Trophoblast cell (in vitro differentiated cells and primary cell): ENCODE results near the gene FABP1.

Experiments
- DNase-seq, 2 donors: peaks; one replicate each; pipeline ENCODE4 v3.0.0-alpha.2; 2016
- H2AFZ ChIP-seq: 2 replicates; pipeline ENCODE4 v1.6.1; 2013; ENCODE audit warnings: low read length, moderate library complexity, mild to moderate bottlenecking; ENCODE audit not compliant: insufficient read depth, poor library complexity
- H2AK5ac ChIP-seq: 2 replicates; pipeline ENCODE4 v1.6.1; 2013; ENCODE audit warnings: mild to moderate bottlenecking, low read length
- H2BK120ac ChIP-seq: 2 replicates; pipeline ENCODE4 v1.6.1; 2013; ENCODE audit warnings: low read length, mild to moderate bottlenecking, moderate library complexity; ENCODE audit not compliant: insufficient read depth, poor library complexity
- H2BK12ac ChIP-seq: 2 replicates; pipeline ENCODE4 v1.6.1; 2013; ENCODE audit warnings: mild to moderate bottlenecking, low read length, moderate library complexity
- H2BK5ac ChIP-seq: 2 replicates; pipeline ENCODE4 v1.6.1; 2013; ENCODE audit warnings: low read length, low read depth, moderate library complexity, mild to moderate bottlenecking; ENCODE audit not compliant: poor library complexity
- H3K14ac ChIP-seq: 2 replicates; pipeline ENCODE4 v1.6.1; 2013; ENCODE audit warnings: mild to moderate bottlenecking, low read length
- H3K18ac ChIP-seq: 2 replicates; pipeline ENCODE4 v1.6.1; 2013; ENCODE audit warnings: mild to moderate bottlenecking, low read length
- H3K23ac ChIP-seq: 2 replicates; pipeline ENCODE4 v1.6.1; 2013; ENCODE audit warnings: low read length
- H3K27ac ChIP-seq: 2 replicates; pipeline ENCODE4 v1.5.1; 2013; ENCODE audit warnings: low read depth, mild to moderate bottlenecking, inconsistent platforms, low read length, moderate library complexity
- H3K27me3 ChIP-seq: 2 replicates; pipeline ENCODE4 v1.6.1; 2013; ENCODE audit warnings: inconsistent platforms, mild to moderate bottlenecking, low read length, moderate library complexity; ENCODE audit not compliant: insufficient read depth
- H3K36me3 ChIP-seq, 2 experiments: 1 replicate in 1 of 2; 2 replicates in 1 of 2; pipeline ENCODE4 v1.6.1; 2013; ENCODE audit warnings: low read length in 2 of 2, mild to moderate bottlenecking in 2 of 2, moderate library complexity in 1 of 2; ENCODE audit not compliant: insufficient read depth in 2 of 2, control insufficient read depth in 1 of 2
- H3K4ac ChIP-seq: 2 replicates; pipeline ENCODE4 v1.6.1; 2013; ENCODE audit warnings: low read depth, mild to moderate bottlenecking, low read length, moderate library complexity
- H3K4me1 ChIP-seq, 2 experiments: 1 replicate in 1 of 2; 2 replicates in 1 of 2; pipeline ENCODE4 v1.6.1; 2013; ENCODE audit warnings: low read length in 2 of 2, mild to moderate bottlenecking in 2 of 2, moderate library complexity in 1 of 2; ENCODE audit not compliant: insufficient read depth in 2 of 2, control insufficient read depth in 1 of 2
- H3K4me2 ChIP-seq: 2 replicates; pipeline ENCODE4 v1.6.1; 2013; ENCODE audit warnings: inconsistent platforms, mild to moderate bottlenecking, low read length, moderate library complexity
- H3K4me3 ChIP-seq: 2 replicates; pipeline ENCODE4 v1.5.1; 2013; ENCODE audit warnings: mild to moderate bottlenecking, low read depth, low read length, inconsistent platforms
- H3K79me1 ChIP-seq: one replicate; pipeline ENCODE4 v1.6.1; 2013; ENCODE audit warnings: low read length
- H3K79me2 ChIP-seq: 2 replicates; pipeline ENCODE4 v1.6.1; 2013; ENCODE audit warnings: low read length, mild to moderate bottlenecking; ENCODE audit not compliant: control insufficient read depth, insufficient read depth, poor library complexity
- H3K9ac ChIP-seq: 2 replicates; pipeline ENCODE4 v1.6.1; 2013; ENCODE audit warnings: mild to moderate bottlenecking, low read length
- H3K9me3 ChIP-seq: 2 replicates; pipeline ENCODE4 v1.6.1; 2013; ENCODE audit warnings: low read depth, mild to moderate bottlenecking, control low read depth, inconsistent platforms, low read length; ENCODE audit not compliant: insufficient read depth
- H4K12ac ChIP-seq: 2 replicates; pipeline ENCODE4 v1.6.1; 2013; ENCODE audit warnings: low read depth, mild to moderate bottlenecking, low read length, moderate library complexity
- H4K8ac ChIP-seq: 2 replicates; pipeline ENCODE4 v1.6.1; 2013; ENCODE audit warnings: low read depth, mild to moderate bottlenecking, low read length, moderate library complexity
- H4K91ac ChIP-seq: one replicate; pipeline ENCODE4 v1.6.1; 2013; ENCODE audit warnings: low read depth, mild to moderate bottlenecking, low read length, moderate library complexity
- WGBS: extraction: QIAGEN DNeasy Blood & Tissue Kit; methylation state at CpG from one replicate; pipeline ENCODE4 v1.1.7; 2013; ENCODE audit warnings: missing lambda C conversion rate; ENCODE audit not compliant: insufficient read length, insufficient coverage; ENCODE audit errors: extremely low coverage; 5-methylcytosine and 5-hydroxymethylcytosine counted together

The FABP1 gene

DNA sequence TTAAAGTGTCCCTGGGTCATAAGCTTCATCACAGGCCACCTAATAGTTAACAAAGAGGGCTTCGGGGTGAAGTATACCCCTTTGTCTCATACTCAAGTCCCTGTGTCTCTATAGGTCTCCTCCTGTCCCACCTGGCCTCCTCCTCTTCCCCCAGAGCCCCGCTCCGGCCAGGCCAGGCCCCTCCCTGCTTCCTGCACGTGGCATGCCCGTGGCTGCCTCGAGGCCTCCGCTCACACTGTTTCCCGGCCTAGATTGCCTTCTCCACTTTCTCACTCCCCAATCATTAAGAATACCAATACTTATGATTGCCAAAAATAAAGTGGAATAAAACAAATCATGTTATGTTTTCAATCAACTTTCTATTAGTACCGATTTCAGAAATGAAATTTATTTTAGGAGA, 41.5 kb downstream of the FABP1 start:
- no peak overlapping the region for H2BK5ac ChIP-seq
- H3K4me3 ChIP-seq = no peak overlapping the region
- H3K4me1 ChIP-seq = peaks cover 7 to 11% of the 10 kb centered on the region in 2 experiments
- peaks cover 5% of the 10 kb centered on the region for H3K79me1 ChIP-seq
- WGBS = no CpG with 5 or more reads among the region's 9 CpGs
- no peak overlapping the region for H2BK12ac ChIP-seq
- no peak overlapping the region for H2BK120ac ChIP-seq
- H3K9me3 ChIP-seq = no peaks in the 10 kb centered on the region
- H3K27me3 ChIP-seq = no peaks in the 10 kb centered on the region
- H4K8ac ChIP-seq = no peak overlapping the region
- H2AK5ac ChIP-seq = no peak overlapping the region
- no peaks in the 10 kb centered on the region for H3K36me3 ChIP-seq
- no peak overlapping the region for H3K14ac ChIP-seq
- H4K12ac ChIP-seq = no peak overlapping the region
- peak overlapping the region; percentile 36 for H4K91ac ChIP-seq
- no peak overlapping the region for H3K4me2 ChIP-seq
- H3K4ac ChIP-seq = no peak overlapping the region
- H3K23ac ChIP-seq = no peak overlapping the region
- no peak for DNase-seq
- H3K27ac ChIP-seq = no peak overlapping the region
- peaks cover 2% of the 10 kb centered on the region for H3K79me2 ChIP-seq
- no peak overlapping the region for H3K9ac ChIP-seq
- no peak overlapping the region for H2AFZ ChIP-seq
- H3K18ac ChIP-seq = no peak overlapping the region

DNA sequence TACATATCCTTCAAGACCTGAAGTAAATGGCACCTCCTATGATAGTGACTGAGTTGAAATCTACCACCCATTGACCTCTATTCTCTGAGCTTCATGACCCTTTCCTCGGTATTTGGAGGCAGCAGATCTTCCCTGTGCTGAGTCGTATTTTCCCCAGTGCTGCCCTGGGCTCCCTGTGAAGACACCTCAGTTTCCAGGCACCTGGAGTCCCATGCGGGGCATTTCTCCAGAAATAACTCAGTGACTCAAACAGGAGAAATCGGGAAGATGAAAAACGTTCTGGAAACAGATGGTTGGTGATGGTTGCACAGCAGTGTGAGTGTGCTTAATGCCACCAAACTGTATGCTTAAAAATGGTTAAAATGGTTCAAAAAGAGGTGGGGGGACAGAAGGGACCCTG, 42.3 kb downstream of the FABP1 start:
- no peak for DNase-seq
- no CpG with 5 or more reads among the region's 5 CpGs for WGBS
- Histone ChIP-seq H3K23ac (no peak overlapping the region), H2BK12ac (no peak overlapping the region), H3K4ac (no peak overlapping the region), H3K4me2 (no peak overlapping the region), H3K36me3 (no peaks in the 10 kb centered on the region), H3K79me1 (peaks cover 5% of the 10 kb centered on the region), H2AK5ac (no peak overlapping the region), H3K79me2 (peaks cover 2% of the 10 kb centered on the region), H4K91ac (no peak overlapping the region), H2BK120ac (no peak overlapping the region), H3K27me3 (no peaks in the 10 kb centered on the region), H3K18ac (no peak overlapping the region), H3K4me1 (peaks cover 7 to 8% of the 10 kb centered on the region in 2 experiments), H3K27ac (no peak overlapping the region), H3K14ac (no peak overlapping the region), H3K9me3 (no peaks in the 10 kb centered on the region), H3K4me3 (no peak overlapping the region), H4K8ac (no peak overlapping the region), H2BK5ac (no peak overlapping the region), H4K12ac (no peak overlapping the region), H2AFZ (no peak overlapping the region), H3K9ac (no peak overlapping the region)

DNA sequence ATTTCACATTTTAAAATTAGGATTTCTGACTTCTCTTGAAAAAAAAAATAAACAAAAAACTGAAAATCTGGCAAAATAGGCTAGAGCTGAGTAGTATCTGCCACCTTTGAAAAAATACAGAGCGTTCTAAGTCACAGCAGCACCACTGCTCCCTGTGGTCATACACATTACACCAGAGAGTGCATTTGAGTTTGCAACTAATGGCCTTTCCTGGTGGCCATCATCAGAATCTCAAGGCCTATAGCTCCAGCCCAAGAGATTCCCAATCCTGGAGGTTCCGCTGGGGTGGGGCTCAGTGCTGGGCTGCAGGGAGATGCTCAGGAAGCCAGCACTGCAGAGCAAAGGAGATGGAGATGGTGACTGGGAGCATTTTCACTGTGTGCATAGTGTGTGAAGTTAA, 42.8 kb downstream of the FABP1 start:
- DNase-seq = no peak
- Histone ChIP-seq H3K14ac (no peak overlapping the region), H4K91ac (no peak overlapping the region), H3K9me3 (no peaks in the 10 kb centered on the region), H3K23ac (no peak overlapping the region), H3K27ac (no peak overlapping the region), H2BK120ac (no peak overlapping the region), H3K79me1 (peaks cover 5% of the 10 kb centered on the region), H3K4ac (no peak overlapping the region), H3K4me3 (no peak overlapping the region), H3K36me3 (no peaks in the 10 kb centered on the region), H3K27me3 (no peaks in the 10 kb centered on the region), H3K4me2 (no peak overlapping the region), H3K4me1 (peaks cover 7 to 8% of the 10 kb centered on the region in 2 experiments), H2AK5ac (no peak overlapping the region), H4K12ac (no peak overlapping the region), H3K9ac (no peak overlapping the region), H3K18ac (no peak overlapping the region), H3K79me2 (peaks cover 2% of the 10 kb centered on the region), H2BK12ac (no peak overlapping the region), H4K8ac (no peak overlapping the region), H2AFZ (no peak overlapping the region), H2BK5ac (no peak overlapping the region)
- WGBS = no CpG with 5 or more reads among the region's 2 CpGs

DNA sequence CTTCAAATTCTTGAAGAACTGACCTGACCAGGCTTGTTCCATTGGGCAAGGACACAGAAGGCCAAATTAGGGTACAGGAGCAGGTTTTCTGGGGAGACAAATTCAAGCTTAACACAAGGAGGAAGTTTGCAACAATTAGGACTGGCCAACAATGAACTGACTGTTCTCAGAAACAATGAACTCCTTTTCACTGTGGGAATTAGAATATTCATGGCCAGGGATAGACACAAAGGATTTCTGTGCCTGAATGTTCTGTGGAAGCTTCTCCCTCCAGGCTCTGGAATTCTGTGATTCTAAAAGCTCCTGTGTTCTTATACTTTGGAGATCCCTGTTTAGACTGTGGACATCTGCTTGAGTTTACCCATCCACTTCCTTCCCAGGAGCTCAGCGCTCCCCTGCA, 45.1 kb downstream of the FABP1 start:
- H3K14ac ChIP-seq = no peak overlapping the region
- H3K79me2 ChIP-seq = peaks cover 2% of the 10 kb centered on the region
- no peaks in the 10 kb centered on the region for H3K36me3 ChIP-seq
- H4K8ac ChIP-seq = no peak overlapping the region
- no peaks in the 10 kb centered on the region for H3K9me3 ChIP-seq
- H4K91ac ChIP-seq = no peak overlapping the region
- H2BK12ac ChIP-seq = no peak overlapping the region
- H3K4me2 ChIP-seq = no peak overlapping the region
- H3K27me3 ChIP-seq = no peaks in the 10 kb centered on the region
- H3K4me1 ChIP-seq = peaks cover 3 to 4% of the 10 kb centered on the region in 2 experiments
- H3K79me1 ChIP-seq = no peaks in the 10 kb centered on the region
- no peak overlapping the region for H4K12ac ChIP-seq
- no peak overlapping the region for H2AFZ ChIP-seq
- H3K18ac ChIP-seq = no peak overlapping the region
- DNase-seq = no peak
- no peak overlapping the region for H2AK5ac ChIP-seq
- WGBS = no CpG with 5 or more reads among the region's 1 CpG
- no peak overlapping the region for H3K4me3 ChIP-seq
- no peak overlapping the region for H2BK120ac ChIP-seq
- no peak overlapping the region for H3K23ac ChIP-seq
- no peak overlapping the region for H3K27ac ChIP-seq
- no peak overlapping the region for H3K4ac ChIP-seq
- no peak overlapping the region for H2BK5ac ChIP-seq
- no peak overlapping the region for H3K9ac ChIP-seq
